Osteocyte (in vitro differentiated cells): ENCODE results near the gene ITPR2. TPM values are rescaled to one million over a fixed set of nuclear protein-coding genes. Genes with fewer than 3 reads are reported as not detected.
"Not testable (repeated sequence)": the region's sequence is repeated elsewhere in the genome, so short reads cannot be mapped to it uniquely, and the experiment has no call there.

Experiments
- DNase-seq: peaks from one replicate; pipeline ENCODE4 v3.0.0; 2021; ENCODE audit warnings: mixed read lengths; ENCODE audit not compliant: unreplicated experiment; ENCODE audit errors: extremely low spot score
- H3K27ac Mint-ChIP-seq: one replicate; pipeline ENCODE4 v1.8.0; 2021; ENCODE audit warnings: mild to moderate bottlenecking, mixed read lengths; ENCODE audit not compliant: unreplicated experiment
- H3K27me3 Mint-ChIP-seq: one replicate; pipeline ENCODE4 v1.8.0; 2021; ENCODE audit warnings: mixed read lengths; ENCODE audit not compliant: unreplicated experiment
- H3K36me3 Mint-ChIP-seq: one replicate; pipeline ENCODE4 v1.8.0; 2021; ENCODE audit warnings: mixed read lengths; ENCODE audit not compliant: unreplicated experiment
- H3K4me1 Mint-ChIP-seq: one replicate; pipeline ENCODE4 v1.8.0; 2021; ENCODE audit warnings: mixed read lengths; ENCODE audit not compliant: unreplicated experiment
- H3K4me3 Mint-ChIP-seq: one replicate; pipeline ENCODE4 v1.8.0; 2021; ENCODE audit warnings: mild to moderate bottlenecking, moderate library complexity, mixed read lengths; ENCODE audit not compliant: unreplicated experiment
- H3K9me3 Mint-ChIP-seq: one replicate; pipeline ENCODE4 v1.8.0; 2021; ENCODE audit warnings: mixed read lengths; ENCODE audit not compliant: unreplicated experiment
- total RNA-seq: library from RNA; stranded (reverse); gene quantifications from 2 replicates; pipeline ENCODE4 v1.2.1, GENCODE V29; 2021
- TF ChIP-seq, protein P1 (sequence below): fragments of 200-600 bp; sonication (generic); IDR thresholded peaks from 2 replicates; pipeline ENCODE4 v1.5.0; 2021; ENCODE audit warnings: antibody characterized with exemption, mild to moderate bottlenecking, moderate library complexity

ITPR2 gene
- total RNA-seq, 1 donor from 2014 or later = 22.1 TPM

DNA sequence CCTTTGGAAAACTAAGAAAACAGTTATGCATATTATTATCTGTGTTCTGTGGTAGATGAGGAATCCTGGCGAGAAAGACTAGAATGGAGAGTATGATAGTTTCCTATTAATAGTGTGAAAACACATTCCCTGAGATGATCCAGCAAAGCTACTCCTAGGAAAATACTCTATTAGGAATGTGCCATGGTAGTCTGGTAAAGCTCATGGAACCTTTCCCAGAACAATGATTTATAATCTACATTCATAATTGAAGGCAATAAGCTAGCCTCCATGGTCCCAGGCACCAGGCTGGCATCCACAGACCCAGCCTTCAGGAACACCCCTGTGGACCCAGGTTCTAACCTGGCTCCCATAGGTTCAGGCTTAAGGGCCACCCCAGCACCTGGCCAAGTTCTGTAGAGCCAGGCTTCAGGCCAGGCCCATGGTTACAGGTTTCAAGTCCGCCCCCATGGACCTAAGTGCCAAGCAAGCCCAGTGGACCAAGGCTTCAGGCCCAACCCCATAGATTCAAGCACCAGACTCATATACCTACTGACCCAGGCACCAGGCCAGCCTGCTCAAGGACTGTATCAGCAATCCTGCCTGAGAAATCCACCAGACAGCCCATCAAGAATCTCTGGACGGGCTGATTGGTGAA lies 72.2 kb downstream of the ITPR2 start:
- peaks cover 12% of the 10 kb centered on the region for H3K36me3 Mint-ChIP-seq
- H3K4me1 Mint-ChIP-seq = no peaks in the 10 kb centered on the region
- H3K27me3 Mint-ChIP-seq = no peaks in the 10 kb centered on the region
- no peak for DNase-seq
- TF ChIP-seq, protein P1, sequence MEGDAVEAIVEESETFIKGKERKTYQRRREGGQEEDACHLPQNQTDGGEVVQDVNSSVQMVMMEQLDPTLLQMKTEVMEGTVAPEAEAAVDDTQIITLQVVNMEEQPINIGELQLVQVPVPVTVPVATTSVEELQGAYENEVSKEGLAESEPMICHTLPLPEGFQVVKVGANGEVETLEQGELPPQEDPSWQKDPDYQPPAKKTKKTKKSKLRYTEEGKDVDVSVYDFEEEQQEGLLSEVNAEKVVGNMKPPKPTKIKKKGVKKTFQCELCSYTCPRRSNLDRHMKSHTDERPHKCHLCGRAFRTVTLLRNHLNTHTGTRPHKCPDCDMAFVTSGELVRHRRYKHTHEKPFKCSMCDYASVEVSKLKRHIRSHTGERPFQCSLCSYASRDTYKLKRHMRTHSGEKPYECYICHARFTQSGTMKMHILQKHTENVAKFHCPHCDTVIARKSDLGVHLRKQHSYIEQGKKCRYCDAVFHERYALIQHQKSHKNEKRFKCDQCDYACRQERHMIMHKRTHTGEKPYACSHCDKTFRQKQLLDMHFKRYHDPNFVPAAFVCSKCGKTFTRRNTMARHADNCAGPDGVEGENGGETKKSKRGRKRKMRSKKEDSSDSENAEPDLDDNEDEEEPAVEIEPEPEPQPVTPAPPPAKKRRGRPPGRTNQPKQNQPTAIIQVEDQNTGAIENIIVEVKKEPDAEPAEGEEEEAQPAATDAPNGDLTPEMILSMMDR = no peak
- no peak overlapping the region for H3K27ac Mint-ChIP-seq
- H3K4me3 Mint-ChIP-seq = no peak overlapping the region
- H3K9me3 Mint-ChIP-seq = peaks cover 17% of the 10 kb centered on the region

DNA sequence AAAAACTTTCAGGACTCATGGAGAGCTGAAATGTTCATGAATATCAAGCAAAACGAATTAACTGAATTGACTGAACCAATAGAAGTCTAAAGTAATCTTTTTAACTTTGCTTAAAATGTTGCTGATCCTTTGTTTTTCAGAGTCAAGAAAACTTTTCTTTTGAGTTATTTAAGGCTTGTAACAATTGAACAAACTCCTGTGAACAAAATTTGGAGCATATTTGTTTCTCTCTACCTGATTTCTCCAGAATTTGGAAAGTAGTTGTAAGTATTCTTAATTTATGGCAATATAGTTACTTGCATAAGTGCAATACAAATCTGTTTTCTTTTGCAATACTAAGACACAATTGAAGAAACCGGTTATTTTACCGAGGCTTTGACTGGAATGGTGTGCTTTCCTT lies 77.6 kb downstream of the ITPR2 start:
- H3K9me3 Mint-ChIP-seq = peaks cover 10% of the 10 kb centered on the region
- not testable (repeated sequence) for H3K36me3 Mint-ChIP-seq, DNase-seq, H3K4me3 Mint-ChIP-seq, H3K4me1 Mint-ChIP-seq, H3K27me3 Mint-ChIP-seq, H3K27ac Mint-ChIP-seq

DNA sequence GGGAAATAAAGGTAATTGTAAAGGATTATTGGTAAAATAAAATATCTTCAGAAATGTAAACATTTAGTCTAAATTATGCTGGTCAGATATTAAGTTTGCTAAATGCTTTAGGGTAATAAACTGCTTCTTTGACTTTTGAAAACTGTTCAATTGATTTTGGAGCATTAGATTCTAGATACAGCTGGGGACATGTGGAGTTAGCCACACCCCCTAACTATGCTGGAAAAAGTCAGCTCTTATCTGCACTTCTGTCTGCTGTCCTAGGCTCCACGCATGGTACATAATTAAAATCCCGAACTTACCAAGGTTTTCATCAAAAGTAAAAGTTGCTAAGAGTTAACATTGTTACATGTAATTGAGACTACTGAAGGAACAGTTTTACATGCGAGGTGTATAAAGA lies 78.8 kb downstream of the ITPR2 start:
- Mint-ChIP-seq H3K36me3 (peaks cover 2% of the 10 kb centered on the region), H3K4me1 (peaks cover 16% of the 10 kb centered on the region)
- TF ChIP-seq, protein P1 = no peak

DNA sequence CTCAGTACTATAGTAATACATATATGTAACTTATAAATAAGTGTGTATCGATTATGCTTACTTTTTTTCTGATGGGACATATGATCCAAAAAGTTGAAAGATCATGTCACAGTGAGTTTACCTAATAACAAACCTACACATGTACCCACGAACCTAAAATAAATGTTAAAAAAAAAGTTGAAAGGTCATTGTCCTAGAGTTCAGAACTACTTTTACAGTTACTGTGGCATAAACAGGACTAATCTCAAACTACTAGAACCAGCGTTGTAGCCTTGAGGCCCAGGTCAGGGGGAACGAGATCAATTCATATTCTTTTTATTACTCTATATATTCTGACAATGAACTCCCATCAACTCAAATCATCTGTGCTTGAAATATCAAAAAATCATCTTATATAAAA lies 81.8 kb downstream of the ITPR2 start:
- peaks cover 41% of the 10 kb centered on the region for H3K4me1 Mint-ChIP-seq
- H3K9me3 Mint-ChIP-seq = peaks cover 10% of the 10 kb centered on the region
- no peaks in the 10 kb centered on the region for H3K27me3 Mint-ChIP-seq
- DNase-seq = no peak
- TF ChIP-seq, protein P1 = no peak
- H3K4me3 Mint-ChIP-seq = no peak overlapping the region
- H3K27ac Mint-ChIP-seq = no peak overlapping the region
- no peaks in the 10 kb centered on the region for H3K36me3 Mint-ChIP-seq

More for the DNA sequence above, 78.8 kb downstream of the ITPR2 start:
- Mint-ChIP-seq H3K9me3 (peaks cover 10% of the 10 kb centered on the region), H3K4me3 (no peak overlapping the region), H3K27me3 (no peaks in the 10 kb centered on the region), H3K27ac (no peak overlapping the region)
- no peak for DNase-seq

DNA sequence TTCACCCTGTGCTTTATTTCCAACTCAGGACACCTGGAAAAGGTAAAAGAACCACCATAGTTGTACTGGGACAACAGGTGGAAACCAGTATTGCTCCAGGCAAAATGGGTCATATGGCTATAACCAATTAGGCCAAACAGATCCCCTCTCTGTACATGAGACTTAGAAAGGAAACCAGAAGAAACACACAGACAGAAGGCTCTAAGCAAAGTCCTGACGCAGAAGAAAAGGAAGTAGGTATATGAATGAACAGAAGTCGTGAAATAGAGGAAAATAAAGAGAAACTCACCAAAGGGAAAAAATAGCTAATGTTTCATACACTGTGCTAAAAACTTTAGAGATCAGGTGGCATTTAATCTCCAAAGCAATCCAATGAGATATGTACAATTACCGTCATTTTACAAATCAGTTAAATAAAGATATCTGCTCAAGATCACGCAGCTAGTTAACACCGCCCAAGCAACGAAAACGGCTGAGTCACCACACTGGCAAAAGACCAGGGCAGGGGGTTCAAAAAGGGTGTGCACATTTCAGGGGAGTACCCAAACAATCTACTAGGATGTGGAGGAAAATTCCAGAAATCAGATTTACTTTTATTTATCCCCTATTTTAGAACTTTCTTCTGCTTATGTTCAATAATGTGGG lies 82.3 kb downstream of the ITPR2 start:
- TF ChIP-seq, protein P1 = no peak

More for the DNA sequence above, 82.3 kb downstream of the ITPR2 start:
- Mint-ChIP-seq H3K4me3 (no peak overlapping the region), H3K4me1 (peaks cover 46% of the 10 kb centered on the region), H3K9me3 (peaks cover 10% of the 10 kb centered on the region), H3K36me3 (no peaks in the 10 kb centered on the region), H3K27me3 (no peaks in the 10 kb centered on the region), H3K27ac (no peak overlapping the region)
- DNase-seq = no peak
